ENCODE measurements around the gene GPR171.

- TF ChIP-seq EZH2 (IDR thresholded peaks at IDR 0.05; ENCODE audit: borderline replicate concordance, insufficient read depth, low read depth, low read length, poor library complexity, severe bottlenecking) (no peak), CTCF (IDR thresholded peaks at IDR 0.05) (no peak)
Measured at GRCh38 chr3:151174351-151174750, 28.7 kb downstream of the GPR171 start.
